Measurements from ENCODE around the gene BPNT1. TPM values are rescaled to one million over a fixed set of nuclear protein-coding genes. Genes with fewer than 3 reads are reported as not detected.
"Not testable (repeated sequence)": the region's sequence is repeated elsewhere in the genome, so short reads cannot be mapped to it uniquely, and the experiment has no call there.

Gene BPNT1, protein sequence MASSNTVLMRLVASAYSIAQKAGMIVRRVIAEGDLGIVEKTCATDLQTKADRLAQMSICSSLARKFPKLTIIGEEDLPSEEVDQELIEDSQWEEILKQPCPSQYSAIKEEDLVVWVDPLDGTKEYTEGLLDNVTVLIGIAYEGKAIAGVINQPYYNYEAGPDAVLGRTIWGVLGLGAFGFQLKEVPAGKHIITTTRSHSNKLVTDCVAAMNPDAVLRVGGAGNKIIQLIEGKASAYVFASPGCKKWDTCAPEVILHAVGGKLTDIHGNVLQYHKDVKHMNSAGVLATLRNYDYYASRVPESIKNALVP
- 22.1 TPM for total RNA-seq
- long read RNA-seq, transcript BPNT1-201 (9 exons, 2,465 nt), result major isoform, 5 of 15 reads
- long read RNA-seq, partial matches to known transcripts, result 0 of 15 reads
- long read RNA-seq, other reads (novel, unspliced or antisense), result 9 of 15 reads

DNA sequence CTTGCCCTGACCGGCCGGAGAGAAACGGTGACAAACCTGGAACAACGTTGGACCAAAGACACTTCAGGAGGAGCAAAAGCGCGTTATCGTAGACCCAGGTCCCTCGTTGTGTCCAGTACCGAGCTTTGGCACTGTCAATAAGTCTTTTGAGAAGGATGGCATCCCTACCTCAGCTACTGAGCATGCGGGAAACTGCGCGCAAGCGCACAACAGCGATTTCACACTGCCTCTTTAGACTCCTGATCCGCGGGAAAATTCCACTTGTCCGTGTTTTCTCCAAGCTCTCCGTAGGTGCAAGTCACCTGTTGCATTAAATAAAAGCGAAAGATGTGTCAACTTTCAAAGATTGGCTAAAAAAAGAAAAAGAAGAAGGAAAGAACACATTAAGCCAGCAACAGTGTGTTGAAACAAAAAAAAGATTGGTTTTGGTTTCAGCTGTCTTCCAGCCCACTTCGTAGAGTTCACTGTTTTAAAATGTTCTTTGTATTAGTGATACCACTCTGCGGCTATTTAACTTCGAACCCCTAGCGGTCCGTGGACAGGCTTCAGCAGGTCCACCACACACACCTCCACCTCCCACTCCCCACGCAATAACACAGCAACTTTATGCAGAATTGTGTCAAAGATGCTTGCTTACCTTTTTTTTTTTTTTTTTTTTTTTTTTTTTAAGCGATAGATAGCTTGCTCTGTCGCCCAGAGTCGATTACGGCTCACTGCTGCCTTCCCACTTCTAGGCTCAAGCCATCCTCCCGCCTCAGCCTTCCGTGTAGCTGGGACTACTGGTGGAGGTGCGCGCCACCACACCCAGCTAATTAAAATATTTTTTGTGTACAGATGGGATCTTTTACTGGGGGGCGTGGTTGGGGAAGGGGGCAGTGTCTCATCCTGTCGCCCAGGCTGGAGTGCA is at the start of gene BPNT1:
Gene BPNT1, minus strand, starts transcription at position 139 of the 907 bp plus-strand sequence. CDS start 9,942 bp downstream, outside the sequence.
- DNase-seq (ENCODE audit: low spot score), result peak; percentile 92

DNA sequence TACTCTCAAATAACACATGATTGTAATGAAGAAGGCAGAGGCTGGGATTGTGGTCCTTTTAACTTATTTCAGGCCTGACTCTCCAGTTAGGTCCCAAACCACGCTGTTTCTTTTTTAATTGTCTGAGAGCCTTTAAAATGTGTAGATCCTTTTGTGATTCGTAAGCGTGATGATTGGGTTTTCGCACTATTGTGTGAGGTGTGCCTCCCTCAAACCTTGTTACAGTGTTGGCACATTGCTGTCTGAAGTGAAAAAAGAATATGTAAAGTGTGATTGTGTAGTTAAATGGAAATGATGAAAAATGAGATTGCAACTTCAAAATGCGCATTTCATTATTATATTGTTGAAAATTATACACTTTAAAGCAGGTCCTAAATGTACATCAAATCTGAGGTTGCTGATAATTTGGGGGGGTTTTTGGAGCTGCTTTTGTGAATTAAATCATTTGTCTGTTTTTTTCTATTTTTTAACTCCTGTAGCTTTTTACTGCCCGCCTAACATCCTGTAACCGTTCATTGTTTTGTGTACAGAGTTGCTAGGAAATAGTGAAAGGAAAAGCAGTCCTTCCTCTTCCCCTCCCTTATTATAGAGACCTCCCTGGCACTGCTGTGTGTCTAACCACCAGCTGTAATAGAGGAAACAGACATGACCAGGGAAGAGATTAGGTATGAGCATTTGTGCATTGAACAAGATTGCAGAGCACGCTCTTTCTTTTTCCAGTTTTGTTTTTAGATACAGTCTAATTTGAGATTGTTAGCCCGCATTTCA is 47.6 kb upstream of the BPNT1 start:
- DNase-seq (ENCODE audit: low spot score), result no peak

DNA sequence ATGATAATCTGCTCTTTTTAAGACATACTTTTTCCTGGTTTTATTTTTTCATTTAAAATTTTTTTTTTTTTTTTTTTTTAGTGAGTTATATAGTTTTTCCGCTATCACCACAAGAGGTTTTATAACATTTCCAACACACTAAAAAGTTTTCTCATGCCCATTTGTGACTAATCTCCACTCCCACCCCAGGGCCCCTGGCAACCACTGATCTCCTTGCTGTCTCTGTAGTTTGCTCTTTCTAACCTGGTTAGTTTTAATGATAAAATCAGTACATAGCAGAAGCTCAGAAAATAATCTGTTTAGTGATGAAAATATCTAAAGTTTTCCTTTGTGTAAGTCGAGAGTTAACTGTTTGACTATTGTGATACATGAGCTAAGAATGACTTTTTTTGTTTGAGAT is 46.2 kb upstream of the BPNT1 start:
- DNase-seq (ENCODE audit: low spot score), result no peak

DNA sequence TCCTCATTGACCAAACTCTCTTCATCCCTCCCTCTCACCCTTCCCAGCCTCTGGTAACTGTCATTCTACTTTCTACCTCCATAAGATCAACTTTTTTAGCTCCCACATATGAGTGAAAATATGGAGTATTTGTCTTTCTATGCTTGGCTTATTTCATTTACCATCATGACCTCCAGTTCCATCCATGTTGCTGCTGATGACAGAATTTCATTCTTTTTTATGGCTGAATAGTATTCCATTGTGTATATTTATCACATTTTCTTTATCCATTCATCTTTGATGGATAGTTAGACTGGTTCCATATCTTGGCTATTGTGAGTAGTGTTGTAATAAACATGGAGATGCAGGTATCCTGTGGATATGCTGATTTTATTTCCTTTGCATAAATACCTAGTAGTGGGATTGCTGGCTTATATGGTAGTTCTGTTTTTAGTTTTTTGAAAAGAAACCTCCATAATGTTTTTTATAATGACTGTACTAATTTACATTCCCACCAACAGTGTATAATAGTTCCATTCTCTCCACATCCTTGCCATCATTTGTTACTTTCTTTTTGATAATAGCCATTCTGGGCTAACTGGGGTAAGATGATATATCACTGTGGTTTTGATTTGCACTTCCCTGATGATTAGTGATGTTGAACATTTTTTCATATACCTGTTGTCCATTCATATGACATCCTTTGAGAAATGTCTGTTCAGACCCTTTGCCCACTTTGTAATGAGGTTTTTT is 40.1 kb upstream of the BPNT1 start:
- no peak for DNase-seq (ENCODE audit: low spot score)

DNA sequence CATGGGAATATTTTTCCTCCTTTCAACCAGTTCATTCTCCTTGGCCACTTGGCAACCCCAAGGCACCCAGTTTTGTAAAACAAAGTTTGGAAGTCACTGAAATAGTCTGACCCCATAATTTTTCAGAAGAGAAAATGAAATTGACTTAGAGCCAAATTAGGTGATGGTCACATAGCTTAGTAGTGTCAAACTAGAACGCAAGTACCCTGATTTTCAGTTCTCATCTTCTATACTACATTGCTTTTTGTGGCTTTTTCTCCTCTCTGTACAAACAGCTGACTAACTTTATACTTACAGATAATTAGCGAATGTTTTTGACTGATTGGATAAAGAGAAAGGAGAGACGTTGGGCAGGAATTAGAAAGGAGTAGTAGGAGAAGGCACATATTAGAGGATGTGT is 37.5 kb upstream of the BPNT1 start:
- DNase-seq (ENCODE audit: low spot score), result no peak

DNA sequence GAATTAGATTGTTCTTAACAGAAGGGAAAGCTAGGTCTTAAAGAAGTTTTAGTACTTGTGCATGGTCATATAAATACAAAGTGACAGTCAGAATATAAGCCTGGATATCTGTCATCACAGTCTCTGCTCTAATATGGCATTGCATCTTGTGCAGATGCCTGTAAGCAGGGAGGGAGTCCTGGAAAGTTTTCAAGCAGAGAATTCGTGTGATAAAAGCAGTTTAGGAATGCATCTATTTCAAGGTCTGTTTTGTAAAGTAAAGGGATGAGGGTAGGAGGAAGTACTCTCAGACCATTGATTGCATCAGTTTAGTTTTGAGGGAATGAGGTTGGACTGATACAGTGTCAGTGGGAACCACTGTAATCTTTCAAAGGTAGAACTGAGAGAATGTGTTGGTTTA is 35.0 kb upstream of the BPNT1 start:
- DNase-seq (ENCODE audit: low spot score), result no peak

DNA sequence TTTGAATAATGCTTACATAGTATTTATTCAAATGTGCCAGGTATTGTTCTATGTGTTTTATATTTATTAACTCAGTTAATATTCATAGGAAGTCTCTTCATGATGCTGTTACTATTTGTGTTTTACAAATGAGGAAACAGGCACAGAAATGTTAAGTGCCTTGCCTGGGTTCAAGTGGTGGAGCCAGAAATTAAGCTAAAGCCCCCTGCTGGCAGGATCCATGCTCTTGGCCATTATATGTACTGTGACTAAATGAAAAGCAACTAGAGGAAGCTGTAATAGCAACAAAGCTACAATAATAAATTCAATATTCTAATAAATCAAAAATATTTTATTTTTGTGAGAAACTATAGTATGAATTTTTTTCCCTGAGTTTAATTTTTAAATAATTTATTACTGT is 34.3 kb upstream of the BPNT1 start:
- no peak for DNase-seq (ENCODE audit: low spot score)

DNA sequence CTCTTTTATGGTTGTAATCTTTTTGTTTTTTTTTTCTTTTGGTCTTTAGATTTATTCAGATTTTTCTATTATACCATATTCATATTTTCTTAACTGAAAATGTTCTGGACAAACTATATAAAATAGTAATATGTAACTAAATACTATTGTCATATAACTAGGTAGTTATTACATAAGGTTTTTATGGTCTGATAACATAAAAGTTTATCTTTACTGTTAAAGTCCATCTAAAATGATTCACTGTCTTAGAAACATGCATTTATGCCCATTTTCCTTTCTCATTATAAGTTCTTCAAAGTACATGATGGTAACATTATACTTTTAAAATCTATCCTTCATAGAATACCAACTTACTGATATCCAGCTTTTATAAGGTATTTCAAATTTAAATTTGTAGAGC is 33.5 kb upstream of the BPNT1 start:
- DNase-seq (ENCODE audit: low spot score), result no peak

DNA sequence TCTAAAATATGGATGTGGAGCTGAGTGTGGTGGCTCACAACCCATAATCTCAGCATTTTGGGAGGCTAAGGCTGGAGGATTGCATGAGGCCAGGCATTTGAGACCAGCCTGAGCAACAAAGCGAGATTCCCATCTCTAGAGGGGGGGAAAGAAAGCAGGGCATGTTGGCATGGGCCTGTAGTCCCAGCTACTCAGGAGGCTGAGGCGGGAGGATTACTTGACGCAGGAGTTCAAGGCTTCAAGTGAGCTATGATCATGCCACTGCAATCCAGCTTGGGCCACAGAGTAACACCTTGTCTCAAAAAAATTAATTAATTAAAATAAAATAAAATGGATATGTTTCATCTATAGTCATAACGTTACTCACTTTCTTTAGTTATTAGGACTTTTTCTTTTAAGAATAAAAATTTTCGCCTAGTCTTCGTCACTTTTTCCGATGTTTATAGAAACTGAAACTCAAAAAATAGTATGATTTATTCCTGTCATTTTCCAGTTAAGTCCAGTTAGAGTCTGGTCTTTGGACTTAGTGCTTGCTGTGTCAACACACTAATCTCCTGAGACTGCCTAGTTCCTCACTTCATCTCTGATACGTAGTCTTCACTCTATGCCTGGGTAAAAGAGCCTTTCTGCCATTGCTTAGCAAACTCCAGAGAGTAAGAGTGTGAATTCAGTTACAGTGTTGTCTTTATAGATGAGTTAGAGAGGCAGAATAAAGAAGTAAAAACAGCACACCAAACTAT is 32.4 kb upstream of the BPNT1 start:
- no peak for DNase-seq (ENCODE audit: low spot score)

DNA sequence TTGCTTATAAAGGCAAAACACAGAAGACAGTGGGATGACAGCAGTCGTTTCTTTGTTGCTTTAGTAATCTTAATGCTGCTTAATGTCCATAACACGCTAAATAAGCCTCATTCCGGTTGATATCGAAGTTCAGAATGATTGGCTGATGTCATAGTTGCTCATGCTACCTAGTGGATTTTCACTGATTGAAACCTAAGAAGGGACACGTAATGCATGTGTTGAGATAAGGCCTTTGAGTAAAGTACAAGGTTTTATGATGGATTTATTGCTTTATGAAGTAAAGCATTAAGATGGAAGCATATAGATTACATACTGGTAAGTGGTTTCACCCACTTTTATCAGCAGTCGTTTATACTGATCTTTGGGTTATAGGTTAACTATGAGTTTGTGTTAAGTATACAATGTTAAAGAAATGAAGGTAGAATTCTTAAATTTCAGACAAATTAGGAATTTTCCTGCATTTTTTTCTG is 29.5 kb upstream of the BPNT1 start:
- DNase-seq (ENCODE audit: low spot score), result no peak

DNA sequence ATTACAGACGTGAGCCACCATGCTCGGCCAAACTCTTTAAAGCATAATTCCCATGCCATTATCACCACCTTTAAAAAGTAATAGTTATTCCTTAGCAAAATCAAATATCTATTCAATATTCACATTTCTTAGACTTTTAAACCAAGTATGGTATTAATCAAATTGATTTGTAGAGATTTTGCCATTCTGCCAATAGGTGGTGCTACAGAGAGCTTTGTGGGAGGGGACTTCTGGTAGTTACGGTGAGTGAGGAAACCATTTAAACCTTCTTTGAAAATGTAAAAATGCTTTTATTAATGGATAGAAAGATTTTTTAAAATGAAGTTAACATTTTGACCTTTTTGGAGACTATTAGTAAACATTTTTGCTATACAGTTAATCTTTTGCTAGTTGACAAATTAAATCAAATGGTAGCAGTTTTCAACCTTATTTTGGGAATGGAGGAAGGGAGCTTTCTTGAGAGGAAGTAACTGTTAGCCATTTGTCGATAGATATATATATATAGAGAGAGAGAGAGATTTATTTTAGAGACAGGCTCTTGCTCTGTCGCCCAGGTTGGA is 23.6 kb upstream of the BPNT1 start:
- no peak for DNase-seq (ENCODE audit: low spot score)

DNA sequence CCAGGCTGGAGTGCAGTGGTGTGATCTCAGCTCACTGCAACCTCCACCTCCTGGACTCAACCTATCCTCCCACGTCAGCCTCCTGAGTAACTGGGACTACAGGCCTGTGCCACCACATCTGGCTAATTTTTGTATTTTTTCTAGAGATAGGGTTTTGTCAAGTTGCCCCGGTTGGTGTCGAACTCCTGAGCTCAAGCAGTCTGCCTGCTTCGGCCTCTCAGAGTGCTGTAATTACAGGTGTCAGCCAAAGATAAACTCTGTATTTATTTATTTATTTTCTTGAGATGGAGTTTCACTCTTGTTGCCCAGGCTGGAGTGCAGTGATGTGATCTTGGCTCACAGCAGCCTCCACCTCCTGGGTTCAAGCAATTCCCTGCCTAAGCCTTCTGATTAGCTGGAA is 23.0 kb upstream of the BPNT1 start:
- not testable (repeated sequence) for DNase-seq (ENCODE audit: low spot score)

DNA sequence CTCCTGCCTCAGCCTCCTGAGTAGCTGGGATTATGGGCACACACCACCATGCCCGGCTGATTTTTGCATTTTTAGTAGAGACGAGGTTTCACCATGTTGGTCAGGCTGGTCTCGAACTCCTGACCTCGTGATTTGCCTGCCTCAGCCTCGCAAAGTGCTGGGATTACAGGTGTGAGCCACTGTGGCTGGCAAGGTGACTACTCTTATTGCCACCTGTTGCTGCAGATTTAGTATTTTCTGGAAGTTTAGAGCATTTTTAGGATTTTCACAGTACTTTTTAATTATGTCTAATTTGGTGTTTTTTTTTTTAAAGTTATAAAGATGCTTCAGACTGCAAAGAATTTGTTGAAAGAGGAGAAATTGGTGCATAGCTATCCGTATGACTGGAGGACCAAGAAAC is 20.9 kb upstream of the BPNT1 start:
- DNase-seq (ENCODE audit: low spot score), result not testable (repeated sequence)

DNA sequence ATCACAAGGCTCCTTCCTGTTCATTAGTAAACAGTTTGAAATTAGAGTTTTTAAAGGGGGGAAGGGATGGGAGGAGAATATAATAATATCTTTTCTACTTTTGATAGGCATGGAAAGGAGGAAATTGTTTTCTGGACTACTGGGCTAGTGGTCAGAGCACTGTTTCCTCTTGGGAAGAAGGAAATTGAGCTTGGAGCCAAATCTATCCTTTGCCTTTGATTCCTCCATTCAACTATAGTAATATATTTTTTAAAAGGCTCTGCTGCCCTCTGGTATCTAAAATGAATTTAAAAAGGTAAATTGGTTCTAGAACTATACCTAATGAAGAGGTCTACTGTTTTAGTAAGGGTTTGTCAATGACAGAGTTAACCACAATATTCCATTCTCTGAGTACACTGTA is 10.2 kb upstream of the BPNT1 start:
- DNase-seq (ENCODE audit: low spot score), result no peak

DNA sequence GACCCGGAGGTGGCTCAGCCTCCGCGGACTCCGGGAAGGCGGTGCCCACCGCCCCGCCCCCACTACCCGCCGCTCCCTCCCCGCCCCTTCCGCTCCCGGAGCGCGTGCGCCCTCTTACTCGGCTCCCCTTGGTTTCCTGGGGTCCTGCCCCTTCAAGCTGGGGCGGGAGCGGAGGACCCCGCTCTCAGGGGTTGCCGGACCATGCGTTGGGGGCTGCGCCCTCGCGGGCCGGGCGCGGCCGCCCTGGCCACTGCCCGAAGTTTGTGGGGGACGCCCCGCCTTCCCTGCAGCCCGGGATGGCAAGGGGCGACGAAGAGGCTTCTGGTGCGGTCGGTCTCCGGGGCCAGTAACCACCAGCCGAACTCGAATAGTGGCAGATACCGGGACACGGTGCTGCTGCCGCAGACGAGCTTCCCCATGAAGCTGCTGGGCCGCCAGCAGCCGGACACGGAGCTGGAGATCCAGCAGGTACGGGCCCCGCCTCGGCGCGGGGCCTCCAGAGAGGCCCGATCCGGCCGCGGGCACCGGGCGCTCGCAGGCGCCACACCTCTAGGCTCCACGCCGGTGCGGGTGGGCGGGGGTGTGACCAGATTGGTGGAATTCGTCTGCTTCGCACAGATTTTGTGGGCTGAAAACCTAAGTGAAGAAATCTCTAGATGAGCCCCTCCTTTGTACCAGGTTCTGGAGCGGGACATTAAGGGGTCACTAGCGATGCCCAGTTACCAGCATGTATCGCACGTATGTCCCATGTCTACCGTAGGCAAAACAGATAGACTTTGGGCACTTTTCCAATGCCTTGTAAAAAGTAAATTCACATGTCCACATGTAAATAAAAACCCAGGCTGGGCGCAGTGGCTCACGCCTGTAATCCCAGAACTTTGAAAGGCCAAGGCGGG is 4.7 kb upstream of the BPNT1 start, which contains the start of gene IARS2:
Gene IARS2, plus strand, starts transcription at position 117 of the 896 bp plus-strand sequence. Its CDS starts 85 bp downstream, at position 202.
- peak; percentile 94 for DNase-seq (ENCODE audit: low spot score)

DNA sequence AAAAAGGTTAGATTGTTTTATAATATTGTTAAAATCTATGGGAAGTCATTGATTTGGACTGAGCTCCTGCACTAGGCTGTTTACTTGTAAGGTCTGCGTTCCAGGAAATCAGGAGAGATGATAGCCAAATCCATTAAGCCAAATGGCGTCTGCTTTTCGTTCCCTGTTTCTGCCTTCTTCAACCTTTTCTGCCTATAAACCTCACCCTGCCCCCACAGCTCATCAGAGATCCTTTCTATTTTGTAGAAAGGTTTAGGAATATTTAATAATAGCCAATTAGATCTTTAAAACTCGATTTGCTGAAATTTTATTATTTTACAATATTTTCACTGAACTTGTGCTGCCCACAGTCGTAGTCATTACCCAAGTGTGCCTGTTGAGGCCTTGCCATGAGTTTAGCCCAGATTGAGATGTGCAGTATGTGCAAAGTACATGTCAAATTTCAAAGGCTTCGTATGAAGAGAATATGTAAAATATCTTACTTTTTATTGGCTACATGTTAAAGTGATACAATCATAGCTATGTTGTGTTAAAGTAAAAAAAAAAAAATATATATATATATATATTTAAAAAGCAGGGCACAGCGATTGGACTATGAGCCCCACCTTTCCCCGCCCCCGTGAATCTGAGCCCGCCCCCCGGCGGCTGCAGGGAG is 3.9 kb upstream of the BPNT1 start:
- DNase-seq (ENCODE audit: low spot score), result no peak

DNA sequence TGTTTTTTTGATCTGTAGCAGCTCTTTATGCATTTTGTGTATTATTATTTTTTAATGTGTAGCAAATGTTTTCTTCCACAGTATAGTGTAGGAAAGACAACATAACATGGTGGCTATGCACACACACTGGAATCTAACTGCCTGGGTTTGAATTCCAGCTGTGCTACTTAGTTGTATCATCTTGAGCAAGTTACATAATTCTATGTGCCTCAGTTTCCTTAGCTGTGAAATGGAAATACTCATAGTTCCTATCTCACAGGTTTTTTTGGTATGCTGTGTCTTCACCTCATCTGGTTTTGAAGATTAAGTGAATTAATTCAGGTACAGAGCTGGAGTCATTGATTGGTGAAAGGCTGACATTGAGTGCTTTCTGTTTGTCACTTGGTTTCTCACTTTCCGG is 3.1 kb upstream of the BPNT1 start:
- no peak for DNase-seq (ENCODE audit: low spot score)

DNA sequence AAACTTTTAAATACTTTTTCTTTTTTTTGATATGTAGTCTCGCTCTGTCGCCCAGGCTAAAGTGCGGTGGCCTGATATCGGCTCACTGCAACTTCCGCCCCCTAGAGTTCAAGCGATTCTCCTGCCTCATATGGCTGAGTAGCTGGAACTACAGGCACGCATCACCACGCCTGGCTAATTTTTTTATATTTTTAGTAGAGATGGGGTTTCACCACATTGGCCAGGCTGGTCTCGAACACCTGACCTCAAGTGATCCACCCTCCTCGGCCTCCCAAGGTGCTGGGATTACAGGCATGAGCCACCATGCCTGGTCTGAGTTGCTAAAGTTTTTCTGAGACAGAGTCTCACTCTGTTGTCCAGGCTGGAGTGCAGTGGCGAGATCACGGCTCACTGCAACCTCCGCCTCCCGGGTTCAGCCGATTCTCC is 3.3 kb downstream of the BPNT1 start:
- not testable (repeated sequence) for DNase-seq (ENCODE audit: low spot score)

Data from mesenteric fat pad (tissue), 1 donor.